HG02759 (cell line): ENCODE data around the gene ITGB3.
A peak's percentile ranks its signal among the peaks of the same experiment; 100 is the strongest.
"Not testable (repeated sequence)": the region's sequence is repeated elsewhere in the genome, so short reads cannot be mapped to it uniquely, and the experiment has no call there.

Experiments
- ATAC-seq: cut with Tn5 transposase; IDR thresholded peaks from one replicate; pipeline ENCODE4 v1.9.1; 2021; ENCODE audit warnings: mild to moderate bottlenecking, moderate library complexity; ENCODE audit not compliant: unreplicated experiment

The ITGB3 gene

DNA sequence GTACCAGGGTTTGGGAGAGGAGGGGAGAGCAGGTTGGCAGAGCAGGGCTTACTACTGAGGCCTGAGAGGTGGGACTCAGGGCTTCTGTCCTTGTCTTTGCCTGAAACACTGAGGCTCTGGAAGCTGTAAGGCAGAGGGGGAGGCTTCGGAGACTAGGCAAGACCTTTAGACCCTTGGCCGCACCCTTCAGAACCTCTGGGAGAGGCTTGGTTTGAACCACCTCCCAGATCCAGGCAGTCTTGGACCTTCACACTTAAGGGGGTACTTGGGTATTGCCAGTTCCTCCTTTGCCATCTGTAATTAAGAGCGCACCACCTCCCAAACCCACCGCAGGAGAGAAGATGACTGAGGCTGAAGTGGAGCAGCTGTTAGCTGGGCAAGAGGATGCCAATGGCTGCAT lies 31.6 kb upstream of the ITGB3 start:
- ATAC-seq, result no peak

DNA sequence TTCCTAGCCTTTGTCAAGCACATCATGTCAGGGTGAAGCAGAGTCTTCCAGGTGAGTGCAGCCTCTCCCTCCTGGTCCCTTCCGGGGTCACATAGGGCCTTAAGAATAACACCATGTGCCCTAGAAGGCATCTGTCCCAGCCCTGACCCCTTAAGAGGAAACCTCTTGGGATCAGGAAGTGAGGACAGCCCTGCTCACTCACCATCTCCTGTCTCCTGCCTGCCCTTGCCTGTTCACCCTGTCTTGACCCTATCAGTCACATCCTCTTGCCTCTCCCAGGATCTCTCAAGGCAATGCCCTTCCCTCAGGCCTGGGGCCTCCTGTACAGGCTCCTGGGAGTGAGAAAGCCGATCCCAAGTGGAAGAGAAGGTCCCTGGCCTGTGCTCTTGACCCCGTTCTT lies 30.6 kb upstream of the ITGB3 start:
- ATAC-seq, result no peak

DNA sequence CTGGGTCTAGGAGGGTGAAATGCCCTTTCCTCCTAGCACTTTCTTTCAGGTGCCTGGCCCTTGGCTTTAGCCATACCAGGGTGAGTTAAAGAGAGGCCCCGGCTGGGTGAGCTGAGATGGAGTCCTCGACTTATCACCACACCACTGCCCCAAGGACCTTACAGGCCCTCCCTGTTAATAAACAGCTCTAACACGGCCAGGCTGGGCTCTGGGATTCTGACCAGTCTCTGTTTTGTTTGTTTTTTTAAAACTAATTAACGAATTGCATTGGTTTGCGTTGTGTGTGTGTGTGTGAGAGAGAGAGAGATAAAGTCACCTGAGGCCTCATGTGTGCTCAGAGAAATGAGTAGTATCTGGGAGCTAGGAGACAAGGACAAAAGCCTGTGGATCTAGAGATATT lies 30.2 kb upstream of the ITGB3 start:
- ATAC-seq, result no peak

DNA sequence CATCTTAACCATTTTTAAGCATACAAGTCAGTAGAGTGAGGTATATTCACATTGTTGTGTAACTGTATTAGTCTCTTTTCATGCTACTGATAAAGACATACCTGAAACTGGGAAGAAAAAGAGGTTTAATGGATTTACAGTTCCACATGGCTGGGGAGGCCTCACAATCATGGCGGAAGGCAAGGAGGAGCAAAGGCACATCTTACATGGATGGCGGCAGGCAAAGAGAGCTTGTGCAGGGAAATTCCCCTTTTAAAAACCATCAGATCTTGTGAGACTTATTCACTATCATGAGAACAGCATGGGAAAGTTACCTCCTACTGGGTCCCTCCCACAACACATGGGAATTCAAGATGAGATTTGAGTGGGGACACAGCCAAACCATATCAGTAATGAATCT lies 29.6 kb upstream of the ITGB3 start:
- ATAC-seq, result not testable (repeated sequence)

DNA sequence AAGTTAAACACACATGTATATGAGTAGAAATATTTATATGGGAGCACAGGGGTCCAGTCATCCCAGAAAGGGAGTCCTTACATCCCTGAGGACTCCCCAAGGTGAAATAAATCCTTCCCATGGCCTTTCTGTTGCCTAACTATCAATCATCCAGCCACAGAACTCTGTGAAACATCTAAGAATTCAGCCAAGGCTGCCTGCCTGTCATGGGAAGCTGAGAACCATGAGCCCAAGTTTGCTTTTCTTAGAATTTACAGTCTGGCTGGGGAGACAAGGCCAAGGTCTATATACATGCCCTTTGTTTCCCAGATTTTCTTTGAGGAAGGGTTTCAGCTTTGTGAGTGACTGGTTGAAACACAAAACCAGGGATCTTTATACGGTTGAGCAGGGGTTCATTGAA lies 28.7 kb upstream of the ITGB3 start:
- no peak for ATAC-seq

DNA sequence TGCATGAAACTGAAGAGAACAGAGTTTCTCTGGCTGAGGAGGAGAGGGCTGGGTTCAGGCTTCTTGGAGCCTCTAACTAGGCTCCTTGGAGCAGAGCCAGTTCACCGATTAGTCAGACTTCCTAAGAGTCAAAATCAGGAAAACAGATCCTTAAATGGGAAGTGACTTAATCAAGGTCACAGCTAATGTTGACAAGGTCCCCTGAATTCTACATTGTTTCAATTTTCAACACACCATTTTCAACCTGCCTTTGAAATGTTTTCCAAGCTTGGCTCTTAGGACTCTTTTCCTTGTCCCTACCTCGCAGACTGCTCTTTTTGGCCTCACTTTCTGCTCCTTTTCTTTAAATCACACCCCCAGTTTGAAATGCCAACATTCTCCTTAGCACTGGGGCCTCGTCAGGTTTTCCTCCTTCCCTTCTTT lies 28.2 kb upstream of the ITGB3 start:
- no peak for ATAC-seq

DNA sequence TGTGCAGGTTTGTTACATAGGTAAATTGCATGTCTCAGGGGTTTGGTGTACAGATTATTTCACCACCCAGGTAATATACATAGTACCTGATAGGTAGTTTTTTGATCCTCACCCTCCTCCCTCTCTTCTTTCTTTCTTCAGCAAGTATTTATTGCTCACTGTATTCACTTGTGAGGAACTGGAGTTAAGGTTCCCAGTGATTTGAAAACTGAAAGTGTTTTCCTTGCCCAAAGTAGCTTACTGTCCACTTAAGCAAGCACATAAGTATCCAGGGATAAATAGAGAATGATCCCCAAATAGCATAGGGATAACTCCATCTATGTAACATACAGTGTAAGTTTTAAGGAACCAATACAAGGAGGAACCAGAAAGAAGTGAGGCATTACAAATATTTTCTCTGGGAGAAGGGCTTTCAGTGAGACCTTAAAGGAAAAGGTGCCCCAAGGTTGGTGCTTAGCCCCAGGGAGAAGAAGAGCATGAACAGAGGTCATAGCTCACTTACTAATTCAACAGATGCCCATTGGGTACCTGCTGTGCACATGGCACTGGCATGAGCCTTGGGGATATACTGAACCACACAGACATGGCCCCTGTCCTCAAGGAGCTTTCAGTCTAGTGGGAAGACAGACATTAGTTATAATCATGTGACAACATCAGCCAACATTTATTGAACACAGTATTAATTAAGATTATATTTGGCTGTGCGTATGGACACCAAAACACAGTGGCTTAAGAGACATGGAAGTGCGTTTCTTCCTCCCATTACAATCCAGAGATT lies 27.5 kb upstream of the ITGB3 start:
- no peak for ATAC-seq

DNA sequence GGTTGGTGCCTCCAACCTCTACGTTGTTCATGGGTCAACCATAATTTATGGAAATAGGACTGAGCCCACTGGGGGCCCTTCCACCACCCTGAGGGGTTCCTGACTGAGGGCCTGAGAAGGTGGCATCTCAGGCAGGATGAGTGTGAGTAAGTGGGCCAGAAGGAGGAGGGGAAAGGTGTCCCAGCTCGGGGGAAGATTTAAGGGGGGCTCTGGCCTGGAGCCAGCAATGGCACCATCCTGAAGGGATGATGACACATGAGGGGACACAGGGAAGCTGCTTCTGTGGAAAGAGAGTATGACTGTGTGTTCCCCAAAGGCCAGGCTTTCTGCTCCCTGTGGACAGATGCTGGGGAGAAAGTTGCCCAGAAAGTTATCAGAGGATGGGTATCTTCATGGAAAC lies 25.8 kb upstream of the ITGB3 start:
- ATAC-seq, result no peak

DNA sequence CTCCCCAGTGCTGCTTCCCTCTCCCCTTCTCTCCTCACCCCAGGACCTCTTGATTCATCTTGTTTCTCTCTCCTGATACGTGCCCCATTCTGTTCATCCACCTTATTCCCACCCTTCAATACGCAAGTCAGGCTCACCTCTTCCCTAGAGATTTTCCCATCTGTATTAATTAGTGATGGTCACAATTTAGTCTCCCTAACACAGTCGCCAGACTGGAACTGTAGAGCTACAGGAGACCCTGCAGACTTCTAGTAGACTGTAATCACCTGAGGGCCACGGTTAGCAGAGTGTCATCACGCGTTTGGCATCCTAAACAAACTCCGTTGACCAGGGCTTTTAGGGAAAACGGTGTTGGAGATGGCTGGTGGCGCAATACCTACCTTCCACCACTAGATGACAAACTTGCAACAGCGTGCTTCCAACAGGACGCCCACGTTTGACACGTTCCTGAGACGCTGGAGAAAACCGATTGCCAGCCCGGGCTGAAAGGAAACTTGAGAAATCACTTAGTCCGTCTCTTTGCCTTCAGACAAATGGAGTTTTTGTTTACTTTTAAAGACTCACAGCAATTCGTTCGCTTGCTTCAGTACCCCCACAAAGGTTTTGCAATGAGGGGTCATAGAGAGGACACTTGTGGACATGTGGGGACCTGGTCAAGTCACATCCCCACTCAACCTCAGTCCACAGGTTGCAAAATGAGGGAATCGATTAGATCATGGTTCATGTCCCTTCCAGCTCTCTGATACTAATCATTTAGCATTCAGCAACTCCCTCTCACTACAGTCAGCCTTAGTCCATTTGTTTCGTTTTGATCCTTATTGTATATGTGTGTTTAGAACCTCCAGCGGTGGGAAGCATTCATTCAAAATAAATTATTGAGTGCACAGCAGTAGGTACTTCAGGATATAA lies 23.8 kb upstream of the ITGB3 start:
- ATAC-seq, result peak; percentile 74

DNA sequence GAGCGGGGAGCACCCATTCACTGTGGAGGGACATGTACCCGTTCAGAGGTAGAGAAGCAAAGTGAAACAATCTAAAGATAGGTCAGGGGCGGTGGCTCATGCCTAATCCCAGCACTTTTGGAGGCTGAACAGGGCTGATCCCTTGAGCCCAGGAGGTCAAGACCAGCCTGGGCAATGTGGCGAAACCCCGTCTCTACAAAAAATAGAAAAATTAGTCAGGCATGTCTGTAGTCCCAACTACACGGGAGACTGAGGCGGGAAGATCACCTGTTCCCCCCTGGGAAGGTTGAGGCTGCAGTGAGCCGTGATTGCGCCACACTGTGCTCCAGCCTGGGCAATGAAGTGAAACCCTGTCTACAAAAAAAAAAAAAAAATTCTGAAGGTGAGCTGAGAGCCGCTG lies 22.8 kb upstream of the ITGB3 start:
- no peak for ATAC-seq

DNA sequence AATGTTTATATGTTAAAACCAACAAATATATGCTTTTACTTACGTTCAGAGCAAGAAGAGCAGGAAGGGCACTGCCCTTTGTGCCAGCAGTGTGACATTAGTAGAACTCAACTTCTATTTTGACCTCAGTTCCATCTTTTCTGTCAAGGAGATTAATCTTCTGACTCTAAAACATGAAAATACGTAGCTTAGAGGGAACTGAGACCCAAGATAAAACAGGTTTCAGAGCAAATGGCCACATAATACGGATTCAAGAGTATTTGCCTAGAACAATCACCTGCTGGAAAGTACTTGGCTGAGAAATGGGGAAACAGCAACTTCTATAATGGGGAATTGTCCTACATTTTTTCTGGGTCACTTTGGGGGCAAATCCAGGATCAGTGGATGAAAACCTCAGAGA lies 22.3 kb upstream of the ITGB3 start:
- no peak for ATAC-seq

DNA sequence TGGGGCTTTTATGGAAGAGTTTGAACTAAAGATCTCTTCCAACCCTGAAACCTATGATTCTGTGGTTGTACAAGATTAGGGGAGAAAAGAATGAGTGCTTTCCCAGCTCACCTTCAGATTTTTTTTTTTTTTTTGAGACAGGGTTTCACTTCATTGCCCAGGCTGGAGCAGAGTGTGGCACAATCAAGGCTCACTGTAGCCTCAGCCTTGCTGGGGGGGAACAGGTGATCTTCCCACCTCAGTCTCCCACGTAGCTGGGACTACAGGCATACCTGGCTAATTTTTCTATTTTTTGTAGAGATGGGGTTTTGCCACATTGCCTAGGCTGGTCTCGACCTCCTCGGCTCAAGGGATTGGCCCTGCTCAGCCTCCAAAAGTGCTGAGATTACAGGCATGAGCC lies 21.8 kb upstream of the ITGB3 start:
- no peak for ATAC-seq

DNA sequence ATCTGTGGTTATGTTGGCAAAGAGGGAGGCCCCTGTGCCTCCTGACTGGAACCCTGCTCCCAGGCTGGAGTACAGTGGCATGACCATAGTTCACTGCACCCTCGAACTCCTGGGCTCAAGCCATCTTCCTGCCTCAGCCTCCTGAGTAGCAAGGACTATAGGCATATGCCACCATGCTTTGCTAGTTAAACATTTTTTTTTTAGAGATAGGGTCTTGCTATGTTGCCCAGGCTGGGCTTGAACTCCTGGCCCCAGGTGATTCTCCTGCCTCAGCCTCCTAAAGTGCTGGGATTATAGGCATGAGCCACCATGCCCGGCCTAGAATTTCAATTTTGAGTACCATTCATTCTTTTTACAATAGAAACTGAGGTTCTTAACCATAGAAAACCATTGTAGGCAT lies 21.2 kb upstream of the ITGB3 start:
- ATAC-seq, result no peak

DNA sequence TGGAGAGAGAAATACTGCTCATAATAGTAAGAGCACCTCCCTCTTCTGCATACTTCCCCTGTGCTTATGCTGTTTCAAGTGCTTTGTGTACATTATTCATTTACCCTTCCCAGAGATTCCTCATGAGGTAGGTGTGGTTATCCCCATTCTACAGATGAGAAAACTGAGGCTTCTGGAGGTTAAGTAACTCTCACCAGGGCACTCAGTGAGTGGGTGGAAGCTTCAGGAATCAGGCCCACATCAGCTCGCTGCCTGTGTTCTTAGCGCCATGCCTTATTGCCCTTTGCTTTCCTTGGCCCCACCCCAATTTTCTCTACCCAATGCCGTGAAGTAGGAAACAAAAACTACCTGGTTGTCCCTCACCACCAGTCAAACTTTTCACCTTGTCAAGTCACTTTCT lies 18.1 kb upstream of the ITGB3 start:
- ATAC-seq, result no peak

DNA sequence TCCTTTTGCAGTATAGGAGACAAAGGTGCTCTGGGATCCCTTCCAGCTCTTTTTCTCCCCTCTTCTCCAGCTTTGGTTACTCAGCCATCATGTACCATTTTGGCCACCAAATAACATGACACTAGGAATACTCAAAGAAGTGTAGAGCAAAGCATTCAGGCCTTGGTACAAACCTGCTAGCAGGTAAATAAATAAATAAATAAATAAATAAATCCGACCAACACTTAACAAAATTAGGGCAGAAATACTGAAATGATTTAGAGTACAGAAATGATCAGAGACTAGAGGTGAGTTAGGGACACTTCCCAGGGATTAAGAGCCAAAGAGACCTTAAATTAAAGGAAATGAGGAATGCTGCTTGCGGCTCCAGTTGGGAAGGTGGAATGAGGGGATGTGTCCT lies 17.7 kb upstream of the ITGB3 start:
- ATAC-seq, result no peak

DNA sequence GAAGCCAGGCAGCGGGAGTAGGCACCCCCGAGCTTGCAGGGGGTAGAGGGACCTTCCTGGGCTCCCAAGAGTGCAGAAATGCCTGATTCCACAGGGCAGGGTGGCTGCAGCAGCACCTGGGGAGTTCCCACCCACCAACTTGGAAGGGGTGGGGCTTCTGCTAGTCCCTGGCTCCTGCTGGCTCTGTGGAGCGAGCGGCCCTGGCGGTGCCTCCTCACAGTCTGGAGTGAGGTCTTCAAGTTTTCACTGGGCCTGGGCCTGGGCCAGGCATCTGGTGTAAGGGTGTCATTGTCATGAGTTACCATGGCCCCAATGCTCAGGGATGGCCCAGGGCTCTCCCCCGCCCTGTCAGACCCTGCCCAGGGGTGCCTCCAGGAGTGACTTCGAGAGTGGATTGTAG lies 15.8 kb upstream of the ITGB3 start:
- ATAC-seq, result no peak

DNA sequence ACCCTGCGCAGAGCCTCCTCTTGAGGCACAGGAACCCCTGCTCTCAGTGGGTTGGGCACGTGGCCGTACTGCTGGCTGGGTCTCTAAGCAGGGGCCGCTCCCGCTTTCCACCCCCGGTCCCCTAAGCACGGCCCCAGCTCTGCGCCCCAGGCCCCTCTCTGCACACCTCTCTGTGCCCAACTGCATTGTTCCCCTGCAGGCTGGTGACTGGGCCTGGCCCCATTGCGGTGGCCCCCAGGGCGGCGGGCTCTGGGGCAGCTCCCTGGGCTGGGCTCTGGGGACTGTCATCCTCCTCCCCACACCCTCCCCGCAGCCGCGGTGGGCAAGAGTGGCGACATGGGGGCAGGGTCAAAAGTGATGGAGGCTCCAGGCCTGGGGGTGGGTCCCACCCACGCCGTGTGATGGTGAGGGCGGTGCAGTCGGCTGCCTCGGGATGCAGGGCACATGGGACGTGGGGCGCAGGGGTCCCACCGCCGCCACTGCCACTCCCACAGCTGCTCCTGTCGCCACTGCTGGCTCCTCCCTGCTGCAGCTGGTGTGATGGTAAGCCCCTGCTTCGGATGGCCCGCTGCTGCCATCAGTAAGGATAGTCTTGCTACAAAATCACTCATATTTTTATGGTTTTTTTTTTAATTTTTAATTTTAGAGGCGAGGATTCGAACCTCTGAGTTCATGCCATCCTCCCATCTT lies 15.2 kb upstream of the ITGB3 start:
- no peak for ATAC-seq

DNA sequence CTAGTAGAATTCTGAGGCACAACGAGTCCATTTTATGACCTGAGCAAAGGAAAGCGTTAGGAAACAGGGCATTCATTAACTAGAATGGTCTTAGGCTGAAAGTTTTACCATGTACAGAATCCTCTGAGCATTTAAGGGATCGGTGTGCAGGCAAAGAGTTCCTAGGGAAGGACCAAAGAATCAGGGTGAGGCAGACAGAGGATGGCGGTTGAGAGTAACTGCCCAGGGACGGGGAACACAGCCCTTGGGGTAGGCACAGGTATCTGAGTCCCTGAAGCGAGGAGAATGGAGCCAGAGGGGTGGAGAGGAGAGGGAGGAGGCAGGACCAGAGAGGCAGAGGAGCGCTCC lies 14.0 kb upstream of the ITGB3 start:
- ATAC-seq, result no peak

DNA sequence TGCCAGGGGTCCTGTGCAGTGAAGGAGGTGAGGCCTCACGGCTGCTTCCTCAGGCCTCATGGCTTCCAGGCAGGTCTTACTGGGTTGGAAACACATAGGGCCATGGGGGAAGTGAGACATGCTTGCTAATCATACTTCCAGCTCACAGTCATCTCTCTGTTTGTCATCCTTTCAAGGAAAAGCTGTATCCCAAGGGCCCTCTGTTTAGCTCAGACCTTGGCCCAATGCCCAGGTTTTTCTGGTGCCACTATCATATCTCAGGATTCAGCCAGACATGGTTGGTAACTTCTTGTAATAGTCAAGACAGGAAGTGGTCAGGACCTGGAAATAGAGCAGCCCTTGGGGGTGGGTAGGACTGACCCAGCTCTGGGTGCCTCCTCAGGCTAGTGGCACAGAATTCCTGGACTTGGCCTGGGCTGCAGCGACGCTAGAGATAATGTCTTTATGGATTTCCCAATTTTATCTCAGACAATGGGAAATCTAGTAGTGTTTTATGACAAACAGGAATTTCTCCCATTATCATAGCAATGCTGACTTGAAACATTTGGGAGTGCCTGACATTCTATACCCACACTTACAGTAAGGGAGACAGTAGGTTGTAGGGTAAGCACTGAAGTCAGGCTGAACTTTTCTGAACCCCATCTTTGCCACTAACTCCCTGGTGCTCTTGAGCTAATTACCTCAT lies 13.5 kb upstream of the ITGB3 start:
- peak; percentile 54 for ATAC-seq

DNA sequence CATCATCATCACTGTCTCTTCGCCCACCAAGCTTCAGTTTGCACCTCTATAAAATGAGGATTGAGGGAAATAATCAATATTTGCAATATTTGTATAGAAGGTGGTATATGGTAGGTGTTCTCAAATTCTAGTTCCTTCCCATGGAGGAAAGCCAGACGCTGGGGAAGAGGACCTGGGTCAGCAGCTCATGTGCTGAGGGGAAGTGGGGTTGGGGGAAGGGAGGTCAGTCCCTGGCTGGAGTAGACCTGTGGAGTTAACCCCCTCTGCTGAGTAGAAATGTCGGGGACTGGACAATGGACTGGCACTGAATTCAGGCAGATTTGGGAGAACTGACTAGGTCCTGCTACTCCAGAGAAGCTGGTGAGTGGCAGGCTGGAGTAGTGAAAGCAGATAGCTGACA lies 12.8 kb upstream of the ITGB3 start:
- no peak for ATAC-seq

DNA sequence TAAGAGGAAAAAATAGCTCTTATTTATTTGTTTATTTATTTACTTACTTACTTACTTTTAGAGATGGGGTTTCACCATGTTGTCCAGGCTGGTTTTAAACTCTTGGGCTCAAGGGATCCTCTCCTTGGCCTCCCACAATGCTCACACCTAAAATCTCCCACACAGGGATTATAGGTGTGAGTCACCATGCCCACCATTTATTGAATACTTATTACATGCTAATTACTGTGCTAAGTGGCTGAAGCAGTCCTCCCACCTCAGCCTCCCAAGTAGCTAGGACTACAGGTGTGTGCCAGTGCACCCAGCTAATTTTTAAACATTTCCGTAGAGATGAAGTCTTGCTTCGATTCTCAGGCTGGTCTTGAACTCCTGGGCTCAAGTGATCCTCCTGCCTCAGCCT lies 11.0 kb upstream of the ITGB3 start:
- ATAC-seq, result no peak
